Natural killer cell (primary cell): Measurements from ENCODE around the gene GIPC1. TPM values are rescaled to one million over a fixed set of nuclear protein-coding genes. Genes with fewer than 3 reads are reported as not detected.
A peak's percentile ranks its signal among the peaks of the same experiment; 100 is the strongest.

Experiments used
- ATAC-seq, 3 donors: fragments of 150-1000 bp in 2 of 3; fragments of 200-7000 bp in 1 of 3; cut with Tn5 transposase; 1 replicate in 1 of 3; 2 replicates in 2 of 3; pipeline ENCODE4 v1.10.0; 2021; ENCODE audit warnings: mild to moderate bottlenecking in 2 of 3, moderate library complexity in 2 of 3
- DNase-seq, 2 donors: peaks; one replicate each; pipeline versions ENCODE4 v3.0.0 to v3.0.0-alpha.2; 2013 to 2021; ENCODE audit warnings: mixed read lengths in 1 of 2
- H3K27ac ChIP-seq: one replicate; pipeline ENCODE4 v1.5.1; 2013; ENCODE audit warnings: mild to moderate bottlenecking, low read length
- H3K27me3 ChIP-seq: one replicate; pipeline ENCODE4 v1.6.1; 2013; ENCODE audit warnings: low read length; ENCODE audit not compliant: control insufficient read depth, insufficient read depth
- H3K36me3 ChIP-seq: one replicate; pipeline ENCODE4 v1.6.1; 2013; ENCODE audit warnings: low read length; ENCODE audit not compliant: control insufficient read depth, insufficient read depth
- H3K4me1 ChIP-seq: one replicate; pipeline ENCODE4 v1.6.1; 2013; ENCODE audit warnings: low read length; ENCODE audit not compliant: control insufficient read depth, insufficient read depth
- H3K4me3 ChIP-seq: one replicate; pipeline ENCODE4 v1.5.1; 2013; ENCODE audit warnings: low read length
- H3K9me3 ChIP-seq: one replicate; pipeline ENCODE4 v1.6.1; 2013; ENCODE audit warnings: low read length; ENCODE audit not compliant: control insufficient read depth, insufficient read depth
- H3K27ac Mint-ChIP-seq, 2 donors: one replicate each; pipeline ENCODE4 v1.8.0; 2022; ENCODE audit warnings: mild to moderate bottlenecking in 2 of 2, mixed read lengths in 2 of 2, moderate library complexity in 1 of 2
- H3K27me3 Mint-ChIP-seq, 2 donors: one replicate each; pipeline ENCODE4 v1.8.0; 2022; ENCODE audit warnings: low read depth in 2 of 2, mixed read lengths in 2 of 2
- H3K36me3 Mint-ChIP-seq: one replicate; pipeline ENCODE4 v1.8.0; 2022; ENCODE audit warnings: mixed read lengths
- H3K4me1 Mint-ChIP-seq, 2 donors: one replicate each; pipeline ENCODE4 v1.8.0; 2022; ENCODE audit warnings: mixed read lengths in 2 of 2
- H3K4me3 Mint-ChIP-seq: one replicate; pipeline ENCODE4 v1.8.0; 2022; ENCODE audit warnings: mild to moderate bottlenecking, moderate library complexity, mixed read lengths
- H3K9me3 Mint-ChIP-seq, 2 donors: one replicate each; pipeline ENCODE4 v1.8.0; 2022; ENCODE audit warnings: mixed read lengths in 2 of 2
- CTCF ChIP-seq: fragments of 200-600 bp; IDR thresholded peaks from one replicate; pipeline ENCODE4 v1.8.0; 2022; ENCODE audit warnings: antibody characterized with exemption
- WGBS: methylation state at CpG from one replicate; pipeline ENCODE4 v1.1.7; 2013; ENCODE audit warnings: missing lambda C conversion rate; ENCODE audit not compliant: insufficient coverage; 5-methylcytosine and 5-hydroxymethylcytosine counted together
- intact Hi-C: fragments of 100-400 bp; cut with micrococcal nuclease; formaldehyde crosslinking; loops from one replicate; pipeline ENCODE4 v1.14.2; 2022
- total RNA-seq, 4 donors: library from RNA; stranded (reverse); fragments of 120-200 nt in 1 of 4; gene quantifications; one replicate each; pipeline versions ENCODE4 v1.2.3 to v1.2.4, GENCODE V29; 2013 to 2022

GIPC1 gene
- total RNA-seq, 3 donors from 2014 or later (not counting 1 experiment from before 2014, with no cell fraction given), result 25.3 to 34.5 (median 31.4) TPM

- Histone ChIP-seq H3K27ac (peak overlapping the region; percentile 91), H3K4me3 (no peak overlapping the region), H3K36me3 (peaks cover 25% of the 10 kb centered on the region), H3K4me1 (peaks cover 76% of the 10 kb centered on the region), H3K9me3 (no peaks in the 10 kb centered on the region), H3K27me3 (no peaks in the 10 kb centered on the region)
- TF ChIP-seq CTCF, result no peak
- intact Hi-C loops, result loop anchor here (5.0 kb wide), 1 partner anchor 102 kb away; the partner anchor contains the start of gene DDX39A
- ATAC-seq (no peak), DNase-seq (peak in 1 of 2 donors; percentile 23)
- Mint-ChIP-seq H3K27ac (peak overlapping the region; percentile 91 to 96), H3K4me3 (peak overlapping the region; percentile 84), H3K27me3 (no peaks in the 10 kb centered on the region), H3K4me1 (peaks cover 45 to 67% of the 10 kb centered on the region in 2 donors), H3K36me3 (peaks cover 8% of the 10 kb centered on the region), H3K9me3 (no peaks in the 10 kb centered on the region)
- WGBS, result 96% methylated on average over 14 of the region's 22 CpGs
These were observed 23.4 kb upstream of the GIPC1 start for GRCh38 chr19:14519245-14519859.

GRCh38 chr19:14517840-14518505, 22.0 kb upstream of the GIPC1 start, which contains the start of gene DNAJB1:
DNAJB1 (minus strand) TSS chr19:14518397; CDS start chr19:14518349, 48 bp downstream.
- peaks cover 33% of the 10 kb centered on the region for H3K36me3 ChIP-seq
- no peaks in the 10 kb centered on the region for H3K27me3 ChIP-seq
- Mint-ChIP-seq H3K9me3 (no peaks in the 10 kb centered on the region), H3K4me1 (peaks cover 41 to 61% of the 10 kb centered on the region in 2 donors), H3K36me3 (peaks cover 8% of the 10 kb centered on the region), H3K27ac (peak within 1 kb of the TSS; percentile 91 to 96), H3K4me3 (peak within 1 kb of the TSS; percentile 95), H3K27me3 (no peaks in the 10 kb centered on the region)
- ATAC-seq (peak; percentile 40 to 72 (median 58)), DNase-seq (peak; percentile 71 to 76)
- H3K4me1 ChIP-seq, result peaks cover 62% of the 10 kb centered on the region
- H3K9me3 ChIP-seq, result no peaks in the 10 kb centered on the region
- peak within 1 kb of the TSS; percentile 99 for H3K27ac ChIP-seq
- intact Hi-C loops, result loop anchor here (1.0 to 5.0 kb wide), 2 partner anchors 11 to 101 kb away; partner anchors contain the start of genes DDX39A and TECR
- TF ChIP-seq CTCF, result no peak
- WGBS, result under 1% methylated on average over 81 of the region's 82 CpGs
- peak within 1 kb of the TSS; percentile 99 for H3K4me3 ChIP-seq

- no peaks in the 10 kb centered on the region for H3K9me3 ChIP-seq
- Mint-ChIP-seq H3K27ac (peak overlapping the region; percentile 91 to 96), H3K9me3 (no peaks in the 10 kb centered on the region), H3K36me3 (peaks cover 8% of the 10 kb centered on the region), H3K4me3 (peak overlapping the region; percentile 95), H3K27me3 (no peaks in the 10 kb centered on the region), H3K4me1 (peaks cover 36 to 56% of the 10 kb centered on the region in 2 donors)
- H3K4me1 ChIP-seq, result peaks cover 57% of the 10 kb centered on the region
- WGBS, result under 1% methylated on average over 32 of the region's 32 CpGs
- H3K27me3 ChIP-seq, result no peaks in the 10 kb centered on the region
- TF ChIP-seq CTCF, result no peak
- intact Hi-C loops, result loop anchor here (5.0 kb wide), 1 partner anchor 100 kb away; the partner anchor contains the start of gene DDX39A
- peak in 1 of 2 donors; percentile 44 for DNase-seq
- H3K27ac ChIP-seq, result peak overlapping the region; percentile 52
- H3K4me3 ChIP-seq, result peak overlapping the region; percentile 99
- ATAC-seq, result no peak
- H3K36me3 ChIP-seq, result peaks cover 34% of the 10 kb centered on the region
These were observed 21.5 kb upstream of the GIPC1 start for GRCh38 chr19:14517446-14517839.
